Left ventricle myocardium inferior (tissue), 1 donor: ENCODE measurements around the gene PXDN. TPM values are rescaled to one million over a fixed set of nuclear protein-coding genes. Genes with fewer than 3 reads are reported as not detected.
"Not testable (repeated sequence)": the region's sequence is repeated elsewhere in the genome, so short reads cannot be mapped to it uniquely, and the experiment has no call there.

ENCODE experiments used
- DNase-seq: peaks from one replicate; pipeline ENCODE4 v3.0.0-alpha.2; 2020
- H3K27ac ChIP-seq: fragments of 200-600 bp; replicated peaks from 2 replicates; pipeline ENCODE4 v1.8.0; 2021
- H3K27me3 ChIP-seq: fragments of 200-600 bp; 2 replicates; pipeline ENCODE4 v1.8.0; 2021; ENCODE audit warnings: low read depth
- H3K36me3 ChIP-seq: fragments of 200-600 bp; 2 replicates; pipeline ENCODE4 v1.8.0; 2021
- H3K4me1 ChIP-seq: fragments of 200-600 bp; 2 replicates; pipeline ENCODE4 v1.8.0; 2021
- H3K4me3 ChIP-seq: fragments of 200-600 bp; 2 replicates; pipeline ENCODE4 v1.8.0; 2021; ENCODE audit warnings: mild to moderate bottlenecking, moderate library complexity
- H3K9me3 ChIP-seq: fragments of 200-600 bp; replicated peaks from 2 replicates; pipeline ENCODE4 v1.8.0; 2021
- intact Hi-C: fragments of 100-400 bp; cut with micrococcal nuclease; formaldehyde crosslinking; loops from one replicate; pipeline ENCODE4 v1.11.0; 2022
- total RNA-seq: library from RNA; stranded (reverse); fragmentation: NEBNext Ultra II Directional; extraction: Animal tissue kit (Norgen Biotek cat#: 25700); gene quantifications from one replicate; pipeline ENCODE4 v1.2.1, GENCODE V29; 2021
- TF ChIP-seq, protein P1 (sequence below): fragments of 200-600 bp; IDR thresholded peaks from 2 replicates; pipeline ENCODE4 v1.8.0; 2021; ENCODE audit warnings: antibody characterized with exemption, mild to moderate bottlenecking, borderline replicate concordance
- donor health status: DM: no; HTN: yes; CAD: no; lungs with severe emphysema.

The PXDN gene
- total RNA-seq, 1 donor from 2014 or later = 15.7 TPM

DNA sequence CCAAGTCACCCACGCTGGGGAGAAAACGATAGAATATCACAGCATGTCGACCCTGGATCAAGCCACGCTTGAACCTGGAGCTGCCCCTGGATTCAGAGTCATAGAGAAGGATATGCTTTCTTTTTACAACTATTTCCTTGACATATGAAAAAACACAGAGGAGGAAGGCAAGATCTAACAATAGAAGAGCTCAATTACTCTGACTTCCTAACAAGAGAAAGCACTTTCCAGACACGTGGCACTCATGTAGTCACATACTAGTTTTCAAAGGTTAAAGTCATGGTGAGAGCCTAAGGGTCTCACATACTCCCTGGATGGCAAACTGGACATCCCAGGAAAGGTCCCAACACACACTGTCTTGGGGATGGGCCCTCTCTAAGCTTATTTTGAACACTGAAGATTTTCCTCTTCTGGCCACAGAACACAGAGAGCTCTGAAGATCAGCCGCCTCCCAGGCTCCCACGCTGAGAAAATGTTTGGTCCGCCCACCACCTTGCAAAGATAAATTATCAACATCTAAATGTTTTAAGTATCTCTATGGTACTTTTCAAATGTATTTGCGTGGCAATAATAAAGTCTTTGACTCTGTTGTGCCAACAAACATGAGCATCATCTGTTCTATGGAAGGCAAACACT, 4.9 kb downstream of the PXDN start:
- peaks cover 14% of the 10 kb centered on the region for H3K9me3 ChIP-seq
- H3K36me3 ChIP-seq = no peaks in the 10 kb centered on the region
- H3K27ac ChIP-seq = peak overlapping the region; percentile 67
- DNase-seq = no peak
- TF ChIP-seq, protein P1, sequence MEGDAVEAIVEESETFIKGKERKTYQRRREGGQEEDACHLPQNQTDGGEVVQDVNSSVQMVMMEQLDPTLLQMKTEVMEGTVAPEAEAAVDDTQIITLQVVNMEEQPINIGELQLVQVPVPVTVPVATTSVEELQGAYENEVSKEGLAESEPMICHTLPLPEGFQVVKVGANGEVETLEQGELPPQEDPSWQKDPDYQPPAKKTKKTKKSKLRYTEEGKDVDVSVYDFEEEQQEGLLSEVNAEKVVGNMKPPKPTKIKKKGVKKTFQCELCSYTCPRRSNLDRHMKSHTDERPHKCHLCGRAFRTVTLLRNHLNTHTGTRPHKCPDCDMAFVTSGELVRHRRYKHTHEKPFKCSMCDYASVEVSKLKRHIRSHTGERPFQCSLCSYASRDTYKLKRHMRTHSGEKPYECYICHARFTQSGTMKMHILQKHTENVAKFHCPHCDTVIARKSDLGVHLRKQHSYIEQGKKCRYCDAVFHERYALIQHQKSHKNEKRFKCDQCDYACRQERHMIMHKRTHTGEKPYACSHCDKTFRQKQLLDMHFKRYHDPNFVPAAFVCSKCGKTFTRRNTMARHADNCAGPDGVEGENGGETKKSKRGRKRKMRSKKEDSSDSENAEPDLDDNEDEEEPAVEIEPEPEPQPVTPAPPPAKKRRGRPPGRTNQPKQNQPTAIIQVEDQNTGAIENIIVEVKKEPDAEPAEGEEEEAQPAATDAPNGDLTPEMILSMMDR = no peak
- intact Hi-C loops = no loop called here
- peaks cover 17% of the 10 kb centered on the region for H3K27me3 ChIP-seq
- H3K4me3 ChIP-seq = no peak overlapping the region
- peaks cover 80% of the 10 kb centered on the region for H3K4me1 ChIP-seq

DNA sequence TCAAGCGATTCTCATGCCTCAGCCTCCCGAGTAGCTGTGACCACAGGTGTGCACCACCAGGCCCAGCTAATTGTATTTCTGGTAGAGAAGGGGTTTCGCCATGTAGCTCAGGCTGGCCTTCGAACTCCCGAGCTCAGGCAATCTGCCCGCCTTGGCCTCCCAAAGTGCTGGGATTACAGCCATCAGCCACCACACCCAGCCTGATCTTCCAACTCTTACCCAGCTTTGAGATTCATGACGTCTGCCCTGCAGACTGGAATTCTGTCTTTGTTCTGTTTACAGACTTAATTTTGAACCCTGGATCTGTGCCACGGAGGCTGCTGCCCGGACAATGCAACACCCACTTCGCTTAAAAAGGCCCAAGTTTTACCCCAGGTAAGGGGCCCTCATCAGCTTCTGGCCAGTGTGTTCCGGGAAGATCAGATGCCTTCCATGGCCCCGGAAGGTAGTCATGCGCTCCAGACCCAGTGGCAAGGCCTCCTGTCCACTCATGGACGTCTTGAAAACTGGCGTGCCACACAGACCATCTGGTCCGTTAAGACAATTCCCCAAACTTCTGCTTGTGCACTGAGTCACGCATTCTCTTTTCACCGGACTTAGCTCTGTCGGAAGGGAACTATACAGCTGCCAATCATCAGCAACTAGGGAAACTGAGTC, 5.5 kb downstream of the PXDN start:
- Histone ChIP-seq H3K27me3 (peaks cover 10% of the 10 kb centered on the region), H3K4me3 (no peak overlapping the region), H3K27ac (peak overlapping the region; percentile 67), H3K9me3 (peaks cover 14% of the 10 kb centered on the region), H3K4me1 (peaks cover 73% of the 10 kb centered on the region), H3K36me3 (no peaks in the 10 kb centered on the region)
- intact Hi-C loops = no loop called here
- TF ChIP-seq, protein P1 = no peak
- no peak for DNase-seq

DNA sequence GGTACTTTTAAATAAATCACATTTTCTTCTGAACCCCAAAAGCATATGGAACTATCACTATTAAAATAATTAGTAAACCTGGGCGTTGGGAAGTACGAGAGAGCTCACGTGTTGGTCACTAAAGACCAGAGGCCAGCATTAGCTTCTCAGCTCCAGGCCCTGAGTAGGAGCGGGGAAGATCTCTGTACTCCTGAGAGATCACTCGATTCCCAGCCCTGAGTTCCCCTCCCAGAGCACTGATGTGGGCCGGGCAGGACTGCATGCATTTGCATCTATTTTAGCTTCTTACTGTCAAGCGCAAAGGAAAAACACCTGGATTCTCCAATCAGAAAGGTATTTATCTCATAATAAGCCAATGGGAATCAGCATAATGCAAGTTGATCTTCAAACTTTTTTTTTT, 6.2 kb downstream of the PXDN start:
- H3K36me3 ChIP-seq = no peaks in the 10 kb centered on the region
- intact Hi-C loops = no loop called here
- peaks cover 70% of the 10 kb centered on the region for H3K4me1 ChIP-seq
- no peak for DNase-seq
- TF ChIP-seq, protein P1 = no peak
- H3K4me3 ChIP-seq = no peak overlapping the region
- peak overlapping the region; percentile 67 for H3K27ac ChIP-seq
- H3K27me3 ChIP-seq = peaks cover 6% of the 10 kb centered on the region
- peaks cover 14% of the 10 kb centered on the region for H3K9me3 ChIP-seq

DNA sequence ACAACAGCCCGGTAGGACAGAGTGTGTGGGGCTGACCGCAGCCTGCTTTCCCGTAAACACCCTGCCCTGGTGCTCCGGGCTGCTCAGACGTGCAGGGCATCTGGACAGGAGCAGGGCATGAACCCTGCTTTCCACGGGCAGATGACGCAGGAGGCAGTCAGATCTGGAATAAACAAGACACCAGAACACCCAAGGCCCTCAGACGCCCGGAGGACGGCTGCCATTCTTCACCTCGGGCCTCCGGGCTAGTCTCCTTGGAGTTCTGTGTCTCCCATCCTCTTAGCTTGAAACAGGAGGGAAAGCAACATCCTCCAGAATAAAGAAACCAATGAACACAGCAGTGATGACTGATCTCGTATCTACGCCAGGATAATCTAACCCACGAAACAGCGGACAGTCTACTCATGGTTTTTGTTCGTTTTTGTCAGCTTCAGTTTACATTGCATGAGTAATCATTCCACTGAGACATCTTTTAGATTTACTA, 7.3 kb downstream of the PXDN start:
- peaks cover 14% of the 10 kb centered on the region for H3K9me3 ChIP-seq
- TF ChIP-seq, protein P1 = no peak
- H3K36me3 ChIP-seq = no peaks in the 10 kb centered on the region
- H3K4me3 ChIP-seq = no peak overlapping the region
- H3K4me1 ChIP-seq = peaks cover 69% of the 10 kb centered on the region
- peak overlapping the region; percentile 6 for H3K27ac ChIP-seq
- intact Hi-C loops = no loop called here
- no peaks in the 10 kb centered on the region for H3K27me3 ChIP-seq
- DNase-seq = no peak

DNA sequence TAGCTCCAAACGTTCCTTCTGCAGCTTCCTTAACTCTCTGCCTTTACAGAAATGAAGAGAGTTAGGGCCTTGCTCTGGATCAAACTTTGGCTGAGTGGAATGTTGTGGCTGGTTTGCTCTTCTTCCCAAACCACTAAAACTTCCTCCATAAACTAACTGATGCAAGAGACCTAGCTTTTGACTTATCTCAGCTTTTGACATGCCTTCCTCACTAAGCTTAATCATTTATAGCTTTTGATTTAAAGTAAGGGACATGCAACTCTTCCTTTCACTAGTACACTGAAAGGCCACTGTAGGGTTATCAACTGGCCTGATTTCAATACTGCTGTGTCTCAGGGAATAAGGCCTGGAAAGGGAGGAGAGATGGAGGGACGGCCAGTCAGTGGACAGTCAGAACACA, 8.3 kb downstream of the PXDN start:
- Histone ChIP-seq H3K4me3 (no peak overlapping the region), H3K9me3 (peaks cover 14% of the 10 kb centered on the region), H3K27me3 (no peaks in the 10 kb centered on the region), H3K4me1 (peaks cover 69% of the 10 kb centered on the region), H3K27ac (no peak overlapping the region), H3K36me3 (no peaks in the 10 kb centered on the region)
- intact Hi-C loops = no loop called here
- DNase-seq = no peak
- TF ChIP-seq, protein P1 = no peak

DNA sequence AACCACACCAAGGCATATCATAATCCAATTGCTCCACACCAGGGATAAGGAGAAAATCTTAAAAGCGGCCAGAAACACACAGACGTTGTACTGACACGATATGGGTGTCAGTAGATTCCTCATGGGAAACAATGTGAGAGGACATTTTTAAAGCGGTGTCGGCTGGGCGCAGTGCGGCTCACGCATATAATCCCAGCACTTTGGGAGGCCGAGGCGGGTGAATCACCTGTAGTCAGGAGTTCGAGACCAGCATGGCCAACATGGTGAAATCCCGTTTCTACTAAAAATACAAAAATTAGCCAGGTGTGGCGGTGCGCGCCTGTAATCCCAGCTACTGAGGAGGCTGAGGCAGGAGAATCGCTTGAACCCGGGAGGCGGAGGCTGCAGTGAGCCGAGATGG, 11.0 kb downstream of the PXDN start:
- H3K27me3 ChIP-seq, intact Hi-C loops, H3K27ac ChIP-seq, H3K36me3 ChIP-seq, DNase-seq, H3K4me3 ChIP-seq: not testable (repeated sequence)
- peaks cover 14% of the 10 kb centered on the region for H3K9me3 ChIP-seq
- peaks cover 70% of the 10 kb centered on the region for H3K4me1 ChIP-seq
